ENCODE results near the gene PARD3B.

GRCh38 chr2:205014201-205014600 lies 468.9 kb downstream of the PARD3B start:
- TF ChIP-seq CTCF (IDR thresholded peaks at IDR 0.05) (no peak), POLR2A (IDR thresholded peaks at IDR 0.05) (no peak)

Data from stomach (tissue), 4 donors.